NCI-H345 (cell line): Measurements from ENCODE around the gene THAP6.
"Not testable (repeated sequence)": the region's sequence is repeated elsewhere in the genome, so short reads cannot be mapped to it uniquely, and the experiment has no call there.

ENCODE experiments used
- DNase-seq: peaks from one replicate; lab custom pipeline; 2025; lab: John Stamatoyannopoulos, UW

THAP6 gene, protein sequence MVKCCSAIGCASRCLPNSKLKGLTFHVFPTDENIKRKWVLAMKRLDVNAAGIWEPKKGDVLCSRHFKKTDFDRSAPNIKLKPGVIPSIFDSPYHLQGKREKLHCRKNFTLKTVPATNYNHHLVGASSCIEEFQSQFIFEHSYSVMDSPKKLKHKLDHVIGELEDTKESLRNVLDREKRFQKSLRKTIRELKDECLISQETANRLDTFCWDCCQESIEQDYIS

GRCh38 chr4:75514131-75514948 is at the start of gene THAP6, which contains the start of gene RCHY1:
Gene THAP6, plus strand, starts transcription at chr4:75514473. Its CDS starts 980 bp downstream, at chr4:75515453.
Gene RCHY1, minus strand, starts transcription at chr4:75514403. Its CDS starts 117 bp downstream, at chr4:75514286.
- peak; percentile 95 for DNase-seq

GRCh38 chr4:75469896-75470295 is 44.4 kb upstream of the THAP6 start:
- DNase-seq: no peak

- DNase-seq: no peak
Measured at GRCh38 chr4:75470738-75471137, 43.5 kb upstream of the THAP6 start.

DNA sequence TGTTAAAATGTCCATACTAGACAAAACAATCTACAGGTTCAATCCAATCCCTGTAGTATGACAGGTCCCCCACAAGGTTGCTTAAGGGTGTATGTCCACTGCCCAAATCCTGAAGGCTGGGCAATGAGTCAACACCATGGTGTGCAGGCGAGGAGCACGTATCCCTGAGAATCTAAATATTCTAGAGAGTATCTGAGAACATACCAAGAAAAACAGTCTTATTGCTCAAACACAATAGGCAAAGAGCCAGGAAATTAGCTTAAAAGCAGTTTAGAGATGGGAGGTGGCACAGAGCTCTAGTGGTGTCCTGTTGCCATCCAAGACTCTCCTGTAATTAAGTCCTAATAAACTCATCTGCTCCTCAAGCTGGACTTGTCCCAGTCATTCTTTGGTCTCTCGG is 37.1 kb upstream of the THAP6 start:
- no peak for DNase-seq

DNA sequence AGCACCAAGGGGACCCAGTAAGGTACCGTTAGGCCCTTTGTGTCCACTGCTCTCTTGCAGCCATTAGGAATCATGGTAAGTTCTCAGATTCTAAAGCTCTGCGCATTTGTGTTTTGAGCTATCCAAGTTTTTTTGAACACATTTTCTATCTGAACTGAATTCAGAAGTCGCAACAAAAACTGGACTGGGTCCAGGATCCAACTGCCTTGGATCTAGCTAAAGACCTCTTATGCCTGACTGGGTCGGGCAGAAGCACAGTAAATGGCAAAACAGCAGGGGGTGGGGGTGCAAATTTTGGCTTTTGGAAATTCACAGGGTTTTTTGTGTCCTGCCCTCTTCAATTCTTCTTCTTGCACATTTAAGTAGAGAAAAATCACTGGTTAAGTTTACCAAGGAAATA is 30.1 kb upstream of the THAP6 start:
- DNase-seq: no peak

DNA sequence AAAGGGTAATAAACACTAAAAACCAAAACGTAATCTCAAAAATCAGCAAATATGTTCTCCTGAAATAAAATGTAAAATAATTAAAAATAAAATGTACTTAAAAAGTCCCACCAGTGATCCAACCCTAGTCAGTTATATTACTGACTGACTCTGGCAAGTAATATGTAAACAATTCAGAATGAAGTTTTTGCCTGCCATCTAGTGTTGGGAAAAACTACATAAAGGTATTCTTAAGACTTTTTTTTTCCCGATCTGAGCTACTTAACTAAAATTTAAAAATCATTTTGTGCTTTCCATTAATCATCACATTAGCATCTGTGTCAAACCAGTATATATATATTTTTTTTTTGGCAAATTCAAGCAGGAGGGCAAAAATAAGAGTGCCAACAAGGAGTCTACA is 24.1 kb upstream of the THAP6 start:
- DNase-seq: peak; percentile 0

GRCh38 chr4:75494563-75494962 is 19.7 kb upstream of the THAP6 start:
- no peak for DNase-seq

- DNase-seq: no peak
Measured at GRCh38 chr4:75495476-75495875, 18.8 kb upstream of the THAP6 start.

DNA sequence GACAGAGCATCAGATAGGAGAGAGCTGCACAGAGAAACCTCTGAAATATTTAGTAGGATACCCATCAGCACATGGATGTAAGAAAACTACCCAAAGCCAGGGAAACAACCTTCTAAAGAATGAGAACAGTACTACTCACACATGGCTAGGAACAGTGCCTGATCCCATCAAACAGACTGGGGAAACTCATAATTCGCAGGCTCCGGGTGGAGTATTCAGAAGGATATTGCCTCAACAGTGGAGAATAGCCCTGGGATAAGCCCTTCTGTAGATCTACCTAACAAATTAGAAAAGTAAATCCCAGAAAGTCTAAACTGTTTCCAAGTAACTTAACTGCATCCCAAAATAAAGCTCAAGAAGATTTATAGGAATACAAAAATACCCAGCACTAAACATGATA is 17.9 kb upstream of the THAP6 start:
- no peak for DNase-seq

DNA sequence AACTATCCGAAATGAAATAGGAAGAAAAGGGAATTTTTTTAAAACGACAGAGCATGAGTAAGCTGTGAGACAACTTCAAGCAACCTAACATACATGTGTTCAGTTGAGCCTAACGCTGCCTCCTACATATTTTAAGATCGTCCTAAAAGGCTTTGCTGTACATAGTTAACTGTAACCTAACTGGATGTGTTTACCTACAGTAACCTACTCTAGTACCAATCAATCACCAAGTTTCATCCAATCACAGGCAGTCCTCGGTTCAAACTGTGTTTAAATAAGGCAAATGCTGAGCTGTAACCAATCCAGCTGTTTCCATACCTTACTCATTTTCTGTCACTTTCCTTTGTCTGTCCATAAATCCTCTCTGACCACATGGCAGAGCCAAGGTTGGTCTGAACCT is 17.1 kb upstream of the THAP6 start:
- no peak for DNase-seq

GRCh38 chr4:75498041-75498440 is 16.2 kb upstream of the THAP6 start:
- DNase-seq: no peak

- no peak for DNase-seq
Measured at GRCh38 chr4:75499900-75500299, 14.4 kb upstream of the THAP6 start.

- no peak for DNase-seq
Measured at GRCh38 chr4:75502671-75503070, 11.6 kb upstream of the THAP6 start.

DNA sequence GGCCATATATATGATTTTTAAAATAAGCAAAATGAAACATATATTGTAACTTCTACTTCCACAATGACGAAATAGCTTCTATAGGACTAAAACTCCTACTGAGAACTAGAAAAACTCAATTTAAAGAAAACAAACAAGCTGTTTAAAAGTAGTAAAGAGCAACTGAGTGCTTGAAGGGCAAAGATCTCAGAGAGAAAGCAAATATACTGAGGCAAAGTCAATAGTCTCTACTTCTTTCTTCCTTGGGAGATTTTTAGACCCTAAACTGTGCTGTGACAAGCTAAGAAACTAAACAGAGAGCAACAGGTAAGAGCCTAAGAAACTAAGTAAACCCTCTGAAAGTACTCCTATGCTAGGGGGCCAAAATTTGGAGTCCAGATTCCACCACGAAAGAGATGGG is 8.6 kb upstream of the THAP6 start:
- no peak for DNase-seq

DNA sequence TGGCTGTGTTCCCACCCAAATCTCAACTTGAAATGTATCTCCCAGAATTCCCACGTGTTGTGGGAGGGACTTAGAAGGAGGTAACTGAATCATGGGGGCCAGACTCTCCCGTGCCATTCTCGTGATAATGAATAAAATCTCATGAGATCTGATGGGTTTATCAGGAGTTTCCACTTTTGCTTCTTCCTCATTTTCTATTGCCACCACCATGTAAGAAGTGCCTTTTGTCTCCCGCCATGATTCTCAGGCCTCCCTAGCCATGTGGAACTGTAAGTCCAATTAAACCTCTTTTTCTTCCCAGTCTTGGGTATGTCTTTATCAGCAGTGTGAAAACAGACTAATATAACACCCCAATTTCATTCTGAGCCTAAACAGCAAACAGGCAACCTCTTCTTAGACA is 4.7 kb upstream of the THAP6 start:
- DNase-seq: not testable (repeated sequence)

- DNase-seq: no peak
Measured at GRCh38 chr4:75511841-75512240, 2.4 kb upstream of the THAP6 start.

DNA sequence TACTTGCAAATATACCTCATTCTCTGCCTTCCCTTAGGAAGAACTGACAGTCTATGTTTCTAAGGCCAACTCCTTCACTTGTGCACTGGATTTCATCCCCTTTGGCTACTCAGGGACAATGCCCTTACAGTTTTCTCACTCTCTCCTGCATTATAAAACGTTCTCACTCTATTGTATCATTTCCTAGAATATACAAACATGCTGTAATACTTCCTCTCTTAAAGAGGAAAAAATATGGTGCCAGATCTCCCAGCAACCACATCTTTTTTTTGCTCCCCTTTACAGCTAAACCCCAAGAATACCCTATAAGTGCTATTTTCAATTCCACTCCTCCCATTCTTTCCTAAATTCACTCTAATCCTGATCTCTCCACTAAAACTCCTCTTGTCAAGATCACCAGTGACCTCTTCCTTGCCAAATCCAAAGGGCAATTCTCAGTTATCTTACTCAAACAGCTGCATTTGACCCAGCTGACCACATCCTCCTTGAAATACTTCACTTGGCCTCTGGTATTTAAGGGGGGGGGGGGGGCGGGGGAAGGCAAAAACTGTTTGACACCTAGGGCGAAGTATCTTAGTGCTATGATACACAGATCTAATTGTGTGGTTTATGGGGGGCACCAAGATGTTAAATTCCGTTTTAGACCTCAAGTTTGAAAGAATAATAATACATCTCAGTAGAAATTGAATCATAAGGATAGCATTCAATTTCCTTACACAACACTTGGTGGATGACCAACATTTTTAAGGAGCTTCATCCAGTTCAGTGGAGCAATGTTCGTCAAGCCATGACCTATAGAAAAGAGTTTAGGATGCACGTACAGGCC is 1.7 kb upstream of the THAP6 start:
- no peak for DNase-seq

DNA sequence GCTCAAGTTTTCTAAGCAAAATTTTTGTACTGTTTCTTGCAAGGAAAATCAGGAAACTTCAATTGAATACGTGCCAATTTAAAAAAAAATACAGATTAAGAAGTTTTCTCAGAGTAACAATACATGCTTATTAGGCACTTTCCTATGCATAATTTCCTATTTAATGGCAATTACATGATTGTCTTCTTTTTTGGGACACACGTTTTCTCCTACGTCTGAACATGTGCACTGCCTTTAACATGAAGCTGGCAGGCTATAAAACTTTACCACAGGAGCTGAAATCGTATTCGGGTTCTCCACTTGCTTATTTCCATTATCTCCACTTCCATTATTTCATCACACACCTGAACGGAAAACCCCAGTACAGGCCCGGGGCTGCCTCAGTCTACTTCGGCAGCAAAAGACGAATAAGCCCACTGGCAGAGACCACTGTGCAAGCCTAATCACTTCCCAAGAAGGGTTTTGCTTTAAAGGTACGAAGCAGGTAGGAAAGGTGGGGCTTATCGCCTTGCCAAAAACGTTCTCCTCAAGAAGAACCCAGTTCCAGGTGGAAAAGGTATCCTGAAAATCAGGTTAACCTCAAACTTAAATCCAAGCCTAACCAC is 645 bp upstream of the THAP6 start:
- no peak for DNase-seq

GRCh38 chr4:75514949-75515612 is 808 bp downstream of the THAP6 start:
- no peak for DNase-seq

DNA sequence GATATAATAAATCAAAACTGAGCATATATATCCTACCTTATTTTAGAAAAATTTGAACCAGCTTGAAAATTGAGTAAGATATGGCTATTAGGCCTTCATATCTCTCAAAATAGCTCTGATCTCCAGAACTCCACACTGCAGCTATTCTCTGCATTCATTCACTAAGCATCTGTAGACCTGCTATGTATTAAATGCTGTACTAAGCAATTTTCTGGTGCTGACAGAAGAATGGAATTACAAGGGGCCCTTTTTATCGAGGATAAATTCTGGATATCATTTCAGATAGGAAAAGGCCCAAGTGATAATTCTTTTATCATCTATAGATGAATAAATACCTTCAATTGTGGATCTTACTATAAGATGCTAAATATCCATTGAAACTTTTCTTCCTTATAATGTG is 1.9 kb downstream of the THAP6 start:
- no peak for DNase-seq

DNA sequence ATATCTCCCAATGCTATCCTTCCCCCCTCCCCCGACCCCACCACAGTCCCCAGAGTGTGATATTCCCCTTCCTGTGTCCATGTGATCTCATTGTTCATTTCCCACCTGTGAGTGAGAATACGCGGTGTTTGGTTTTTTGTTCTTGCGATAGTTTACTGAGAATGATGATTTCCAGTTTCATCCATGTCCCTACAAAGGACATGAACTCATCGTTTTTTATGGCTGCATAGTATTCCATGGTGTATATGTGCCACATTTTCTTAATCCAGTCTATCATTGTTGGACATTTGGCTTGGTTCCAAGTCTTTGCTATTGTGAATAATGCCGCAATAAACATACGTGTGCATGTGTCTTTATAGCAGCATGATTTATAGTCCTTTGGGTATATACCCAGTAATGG is 5.2 kb downstream of the THAP6 start:
- DNase-seq: not testable (repeated sequence)

- DNase-seq: no peak
Measured at GRCh38 chr4:75525086-75525485, 10.8 kb downstream of the THAP6 start.
